ENCODE results near the gene KRT6B. TPM values are rescaled to one million over a fixed set of nuclear protein-coding genes. Genes with fewer than 3 reads are reported as not detected.
"Not testable (repeated sequence)": the region's sequence is repeated elsewhere in the genome, so short reads cannot be mapped to it uniquely, and the experiment has no call there.

KRT6B gene
- total RNA-seq, 1 donor from 2014 or later = 0.16 TPM

GRCh38 chr12:52411815-52412214 lies 40.1 kb downstream of the KRT6B start:
- no peak for DNase-seq

- not testable (repeated sequence) for DNase-seq
Observed at GRCh38 chr12:52410589-52411248, 41.2 kb downstream of the KRT6B start.

- no peak for DNase-seq
Observed at GRCh38 chr12:52407918-52408317, 44.0 kb downstream of the KRT6B start.

- no peak for DNase-seq
Observed at GRCh38 chr12:52405922-52406385, 46.0 kb downstream of the KRT6B start, which contains the start of gene KRT82. Gene KRT82 (minus strand): TSS chr12:52406335. CDS start chr12:52406277, 58 bp downstream.

GRCh38 chr12:52404951-52405350 lies 47.0 kb downstream of the KRT6B start:
- DNase-seq = no peak

GRCh38 chr12:52403561-52403960 lies 48.4 kb downstream of the KRT6B start:
- no peak for DNase-seq

GRCh38 chr12:52402873-52403540 lies 48.9 kb downstream of the KRT6B start:
- DNase-seq = no peak

- no peak for DNase-seq
Observed at GRCh38 chr12:52402377-52402776, 49.6 kb downstream of the KRT6B start.

GRCh38 chr12:52401926-52402325 lies 50.0 kb downstream of the KRT6B start:
- no peak for DNase-seq

- no peak for DNase-seq
Observed at GRCh38 chr12:52401526-52401925, 50.4 kb downstream of the KRT6B start.

- DNase-seq = no peak
Observed at GRCh38 chr12:52400906-52401305, 51.0 kb downstream of the KRT6B start.

GRCh38 chr12:52399756-52400155 lies 52.2 kb downstream of the KRT6B start:
- DNase-seq = no peak

GRCh38 chr12:52398176-52398575 lies 53.8 kb downstream of the KRT6B start:
- no peak for DNase-seq

- no peak for DNase-seq
Observed at GRCh38 chr12:52396656-52397055, 55.3 kb downstream of the KRT6B start.

Other genes with a start within 250 kb of the KRT6B start
- not detected for gene KRT7, start 218.9 kb downstream of the KRT6B start, total RNA-seq
- 0.16 TPM for gene KRT86, start 177.5 kb downstream of the KRT6B start, total RNA-seq
- gene KRT81, start 160.6 kb downstream of the KRT6B start, total RNA-seq = not detected
- not detected for gene KRT83, start 130.7 kb downstream of the KRT6B start, total RNA-seq
- gene KRT85, start 84.7 kb downstream of the KRT6B start, total RNA-seq = not detected
- not detected for gene KRT84, start 66.5 kb downstream of the KRT6B start, total RNA-seq
- gene KRT82, start 45.8 kb downstream of the KRT6B start, total RNA-seq = not detected
- gene KRT75, start 17.8 kb downstream of the KRT6B start, total RNA-seq = not detected
- gene KRT6C, start 21.7 kb upstream of the KRT6B start, total RNA-seq = not detected
- gene KRT6A, start 41.1 kb upstream of the KRT6B start, total RNA-seq = 0.62 TPM
- gene KRT5, start 68.2 kb upstream of the KRT6B start, total RNA-seq = 0.62 TPM
- gene KRT71, start 101.0 kb upstream of the KRT6B start, total RNA-seq = not detected
- not detected for gene KRT74, start 121.7 kb upstream of the KRT6B start, total RNA-seq
- gene KRT72, start 149.3 kb upstream of the KRT6B start, total RNA-seq = not detected
- gene KRT73, start 166.4 kb upstream of the KRT6B start, total RNA-seq = not detected
- not detected for gene KRT2, start 200.1 kb upstream of the KRT6B start, total RNA-seq
- gene KRT1, start 228.3 kb upstream of the KRT6B start, total RNA-seq = 0.16 TPM

Measured in occipital lobe (tissue), 2 donors.